GM19455 (cell line): ENCODE results near the gene TACC3.

Experiments
- ATAC-seq: cut with Tn5 transposase; IDR thresholded peaks from one replicate; pipeline ENCODE4 v1.9.1; 2021; ENCODE audit not compliant: unreplicated experiment

TACC3 gene

DNA sequence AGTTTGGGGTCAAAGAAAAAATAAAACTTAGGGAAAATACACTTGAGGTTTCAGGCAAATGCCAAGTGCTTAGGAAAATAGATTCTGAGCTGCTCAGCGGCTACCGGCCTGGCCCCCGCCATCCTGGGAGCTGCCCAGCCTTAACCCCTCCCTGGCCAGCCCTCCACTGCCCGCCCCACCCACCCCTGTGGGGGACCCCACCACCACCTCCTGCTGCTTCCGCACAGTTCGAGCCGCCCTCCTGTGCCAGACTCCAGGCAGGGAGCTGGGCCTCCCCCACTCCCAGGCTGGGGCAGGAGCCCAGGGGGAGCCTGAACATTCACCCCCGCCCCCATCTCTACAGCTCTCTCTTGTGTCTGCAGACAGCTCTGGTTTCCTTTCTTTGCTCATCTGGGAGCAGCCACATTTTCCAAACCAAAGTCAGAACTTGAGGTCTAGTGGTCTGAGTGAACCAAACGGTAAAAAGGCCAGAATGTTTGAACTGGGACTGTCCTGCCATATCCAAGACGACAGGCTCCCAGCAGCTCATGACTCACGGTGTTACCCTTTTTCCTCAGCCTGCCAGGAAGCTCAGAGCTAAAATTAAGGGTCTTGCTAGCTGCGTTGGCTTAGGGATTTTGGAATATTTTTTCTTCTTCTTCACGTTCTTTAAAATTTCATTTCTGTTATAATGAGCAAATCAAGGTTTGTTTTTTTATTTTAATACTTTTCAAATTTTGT lies 67.1 kb downstream of the TACC3 start:
- ATAC-seq, result no peak

- ATAC-seq, result no peak
Measured at GRCh38 chr4:1789552-1789951, 68.2 kb downstream of the TACC3 start.

DNA sequence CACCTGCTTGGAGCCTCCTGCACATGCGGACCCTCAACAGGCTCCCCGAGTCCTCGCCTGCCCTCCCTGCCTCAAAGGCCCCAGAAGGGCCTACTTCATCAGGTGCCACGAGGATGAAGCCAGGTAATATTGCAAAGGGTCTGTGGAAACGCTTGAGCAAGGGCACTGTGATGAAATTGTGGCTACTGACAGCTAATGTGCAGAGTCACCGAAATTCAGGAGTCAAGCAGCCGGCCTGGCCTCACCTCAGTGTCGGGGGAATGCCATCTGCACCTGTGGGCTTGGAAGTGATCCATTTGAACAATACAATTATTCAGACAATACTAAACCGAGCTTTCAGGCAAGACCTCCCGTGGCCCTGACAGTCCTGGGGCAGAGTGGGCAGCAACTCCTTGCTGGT lies 68.7 kb downstream of the TACC3 start:
- ATAC-seq, result no peak

GRCh38 chr4:1792158-1792831 lies 71.0 kb downstream of the TACC3 start:
- ATAC-seq, result no peak

GRCh38 chr4:1792832-1793495 lies 71.6 kb downstream of the TACC3 start, which contains the start of gene FGFR3:
Gene FGFR3 (plus strand): TSS chr4:1793293. CDS start chr4:1793935, 642 bp downstream.
- ATAC-seq, result no peak

GRCh38 chr4:1793496-1793840 lies 72.1 kb downstream of the TACC3 start:
- no peak for ATAC-seq

- no peak for ATAC-seq
Measured at GRCh38 chr4:1793940-1794808, 72.9 kb downstream of the TACC3 start.
